Stimulated activated CD4-positive, alpha-beta T cell treated with anti-CD3 and anti-CD28 coated beads, Interleukin-15, amount 100 ng/mL, for 1 hour (primary cell): ENCODE measurements around the gene ZNF143.

ENCODE experiments used
- DNase-seq, 2 donors: peaks; one replicate each; pipeline ENCODE4 v3.0.0-alpha.2; 2020; ENCODE audit warnings: low read depth in 1 of 2, low spot score in 1 of 2

The ZNF143 gene

DNA sequence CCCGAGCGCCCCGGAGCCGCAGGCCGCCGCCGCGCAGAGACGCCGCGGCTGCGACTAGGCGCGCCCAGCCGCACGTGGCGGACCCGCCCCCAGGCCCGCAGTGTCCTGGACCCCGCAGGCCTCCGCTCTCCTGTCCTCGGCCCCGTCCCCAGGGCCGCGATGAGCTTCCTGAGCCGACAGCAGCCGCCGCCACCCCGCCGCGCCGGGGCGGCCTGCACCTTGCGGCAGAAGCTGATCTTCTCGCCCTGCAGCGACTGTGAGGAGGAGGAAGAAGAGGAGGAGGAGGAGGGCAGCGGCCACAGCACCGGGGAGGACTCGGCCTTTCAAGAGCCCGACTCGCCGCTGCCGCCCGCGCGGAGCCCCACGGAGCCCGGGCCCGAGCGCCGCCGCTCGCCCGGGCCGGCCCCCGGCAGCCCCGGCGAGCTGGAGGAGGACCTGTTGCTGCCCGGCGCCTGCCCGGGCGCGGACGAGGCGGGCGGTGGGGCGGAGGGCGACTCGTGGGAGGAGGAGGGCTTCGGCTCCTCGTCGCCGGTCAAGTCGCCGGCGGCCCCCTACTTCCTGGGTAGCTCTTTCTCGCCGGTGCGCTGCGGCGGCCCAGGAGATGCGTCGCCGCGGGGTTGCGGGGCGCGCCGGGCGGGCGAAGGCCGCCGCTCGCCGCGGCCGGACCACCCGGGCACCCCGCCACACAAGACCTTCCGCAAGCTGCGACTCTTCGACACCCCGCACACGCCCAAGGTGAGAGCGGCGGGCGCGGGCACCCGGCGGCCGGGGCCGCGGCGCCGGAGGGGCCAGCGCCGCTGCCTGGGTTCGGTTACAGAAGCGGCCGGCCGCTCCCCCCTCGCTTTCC is 113.2 kb downstream of the ZNF143 start:
- no peak for DNase-seq

DNA sequence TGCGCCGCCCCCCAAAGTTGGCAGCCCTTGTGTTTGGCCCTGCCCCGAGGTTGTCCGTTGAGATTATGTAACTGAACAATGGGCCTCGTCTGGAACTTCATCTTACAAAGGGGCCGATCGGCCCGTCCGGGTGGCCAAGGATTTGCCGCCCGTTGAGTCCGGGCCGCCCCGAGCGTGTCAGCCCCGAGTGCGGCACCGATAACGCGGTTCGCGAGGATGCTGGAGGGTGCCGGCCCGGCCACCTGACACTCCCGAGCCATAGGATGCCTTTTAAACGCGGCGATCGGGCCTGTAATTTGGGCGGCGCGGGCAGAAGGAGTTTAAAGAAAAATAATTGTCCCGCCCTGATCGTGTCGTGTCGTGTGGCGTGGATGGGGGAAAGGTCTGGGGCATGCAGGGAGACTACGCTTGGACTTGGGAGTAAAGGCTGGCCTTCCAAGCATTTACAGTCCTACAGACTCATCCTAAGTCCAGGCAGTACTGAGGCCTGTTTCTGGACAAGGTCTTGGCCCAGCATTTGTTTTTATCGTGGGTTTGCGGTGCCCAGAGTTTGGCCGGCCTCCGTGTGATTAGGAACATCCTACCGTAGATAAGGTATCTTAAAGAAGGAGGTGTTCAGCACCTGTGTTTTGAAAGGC is 113.9 kb downstream of the ZNF143 start:
- DNase-seq = no peak

DNA sequence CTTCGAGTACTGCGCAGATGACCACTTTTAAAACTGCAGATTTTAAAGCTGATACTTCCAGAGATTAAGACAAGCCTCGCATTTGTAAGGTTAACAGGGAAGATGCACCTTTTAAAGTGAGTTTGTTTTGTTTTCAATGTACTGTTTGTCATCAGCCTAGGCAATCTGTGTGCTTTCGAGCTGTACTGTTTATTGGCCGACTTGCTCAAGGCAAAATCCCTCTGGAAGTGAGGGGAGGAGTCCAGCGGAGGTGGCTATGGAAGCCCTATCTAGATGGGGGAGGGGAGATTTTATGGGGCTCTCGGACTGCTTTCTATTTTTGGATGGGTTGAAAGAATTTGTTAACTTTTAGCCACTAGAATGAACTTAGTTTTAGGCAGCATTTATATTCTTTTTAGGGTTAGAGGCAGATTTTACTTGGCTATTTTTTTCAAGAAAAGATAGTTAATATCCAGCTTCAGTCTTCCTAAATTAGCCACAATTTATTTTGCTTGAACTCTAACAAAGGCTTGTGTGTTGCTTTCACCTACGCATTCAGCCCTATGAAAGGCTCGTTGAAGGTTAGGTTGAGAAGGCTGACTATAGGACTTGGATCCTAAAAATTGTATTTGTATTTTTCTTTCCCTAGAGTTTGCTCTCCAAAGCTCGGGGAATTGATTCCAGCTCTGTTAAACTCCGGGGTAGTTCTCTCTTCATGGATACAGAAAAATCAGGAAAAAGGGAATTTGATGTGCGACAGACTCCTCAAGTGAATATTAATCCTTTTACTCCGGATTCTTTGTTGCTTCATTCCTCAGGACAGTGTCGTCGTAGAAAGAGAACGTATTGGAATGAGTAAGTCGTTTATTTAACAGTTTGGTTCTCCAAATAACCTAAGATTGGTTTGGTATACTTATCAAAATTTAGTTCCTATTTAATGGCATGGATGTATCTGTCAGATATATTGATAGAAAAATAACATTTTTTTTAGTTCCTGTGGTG is 114.7 kb downstream of the ZNF143 start:
- DNase-seq = no peak

DNA sequence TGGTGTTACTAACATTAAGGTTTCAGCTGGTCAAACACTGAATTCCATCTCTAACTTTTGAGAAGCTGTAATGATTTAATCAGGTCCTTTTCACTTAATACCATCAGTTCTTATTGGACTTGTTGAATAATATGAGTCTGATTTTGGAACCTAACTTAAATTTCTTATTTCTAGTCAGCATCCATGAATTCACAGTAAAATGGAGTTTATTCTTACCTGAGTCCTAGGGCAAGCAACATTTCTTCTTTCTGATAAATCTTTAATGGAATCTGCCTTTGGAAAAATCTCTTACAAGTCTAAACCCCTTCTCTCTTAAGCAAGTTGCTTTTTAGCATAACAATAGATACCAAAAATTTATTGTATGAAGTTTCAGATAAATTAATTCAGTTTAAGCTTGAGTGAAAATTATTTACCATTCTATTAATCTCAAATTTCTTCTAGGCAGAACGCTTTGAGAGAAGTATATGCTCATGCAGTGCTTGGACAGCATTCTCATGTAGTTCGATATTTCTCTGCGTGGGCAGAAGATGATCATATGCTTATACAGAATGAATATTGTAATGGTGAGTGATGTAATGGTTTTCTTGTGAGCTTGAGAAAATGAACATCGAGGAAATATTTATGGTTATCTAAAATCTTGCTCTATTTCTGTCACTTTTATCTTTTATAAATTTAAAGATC is 116.0 kb downstream of the ZNF143 start:
- DNase-seq = no peak

DNA sequence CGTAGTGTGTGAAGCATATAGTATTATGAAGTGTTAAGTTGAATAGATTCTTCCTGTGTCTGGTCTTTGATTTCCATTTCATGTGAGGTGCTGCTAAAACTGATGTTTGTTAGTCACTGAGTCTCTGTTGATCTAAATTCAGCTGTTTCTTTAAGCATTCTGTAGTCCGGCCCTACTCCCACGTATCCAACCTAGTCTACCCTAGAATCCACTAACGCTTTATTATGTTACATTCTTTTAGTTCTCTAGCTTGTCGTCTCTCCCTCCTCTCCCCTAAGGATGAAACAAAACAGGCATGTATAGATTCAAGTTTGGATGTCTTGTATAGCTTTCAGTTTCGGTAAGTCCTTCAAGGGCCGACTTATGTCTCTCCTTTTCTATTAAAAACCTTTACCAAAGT is 116.7 kb downstream of the ZNF143 start:
- DNase-seq = no peak
